GM12878 (cell line): ENCODE data around the gene TTLL13. TPM values are rescaled to one million over a fixed set of nuclear protein-coding genes. Genes with fewer than 3 reads are reported as not detected.
A peak's percentile ranks its signal among the peaks of the same experiment; 100 is the strongest.

ENCODE experiments used
- ATAC-seq: fragments of 200-7000 bp; cut with Tn5 transposase; 3 replicates; pipeline ENCODE4 v1.9.1; 2020; ENCODE audit warnings: mild to moderate bottlenecking, moderate library complexity
- BruUV-seq: library from RNA; stranded (reverse); fragments of 400-500 nt; replicated peaks from 2 replicates; lab custom pipeline; 2021; lab: Mats Ljungman, UMichigan
- CTCF ChIA-PET: fragments of 300-600 bp; sonication (Branson Sonifier 250); formaldehyde crosslinking; extraction: SDS; loops from one replicate; lab custom pipeline; 2021; ENCODE audit warnings: inconsistent platforms; lab: Yijun Ruan, JAX
- POLR2A ChIA-PET: fragments of 350-600 bp; formaldehyde crosslinking; extraction: SDS; loops from one replicate; lab custom pipeline; 2021; ENCODE audit warnings: inconsistent platforms; lab: Charles Lee
- RAD21 ChIA-PET: fragments of 300-600 bp; sonication (Branson Sonifier 250); formaldehyde crosslinking; loops from one replicate; lab custom pipeline; 2023; ENCODE audit warnings: antibody characterized with exemption; ENCODE audit not compliant: unreplicated experiment; lab: Charles Lee
- SMC1A ChIA-PET: fragments of 300-600 bp; sonication (Branson Sonifier 250); formaldehyde crosslinking; loops from one replicate; lab custom pipeline; 2023; ENCODE audit not compliant: unreplicated experiment, uncharacterized antibody; lab: Charles Lee
- DNase-seq: peaks from one replicate; pipeline ENCODE4 v3.0.0-alpha.2; 2011; ENCODE audit warnings: low read depth, low spot score
- FAIRE-seq: peaks from 3 replicates; lab custom pipeline; 2011; peaks lifted over from hg19 to GRCh38; lab: Jason Lieb, UNC
- H2AFZ ChIP-seq: 2 replicates; pipeline ENCODE4 v1.6.0; 2011; ENCODE audit warnings: low read depth, low read length, control low read depth; ENCODE audit not compliant: control insufficient read depth
- H3K27ac ChIP-seq: 2 replicates; pipeline ENCODE4 v1.5.1; 2011; ENCODE audit warnings: control low read depth; ENCODE audit not compliant: control insufficient read depth, insufficient read depth
- H3K27me3 ChIP-seq, 2 experiments: replicated peaks in 1 of 2; 2 replicates each; pipeline versions ENCODE4 v1.6.0 to v1.6.1; 2011; ENCODE audit warnings: low read length in 1 of 2; ENCODE audit not compliant: control insufficient read depth in 2 of 2, insufficient read depth in 2 of 2
- H3K36me3 ChIP-seq, 2 experiments: 2 replicates each; pipeline ENCODE4 v1.5.1; 2011; ENCODE audit warnings: low read length in 1 of 2; ENCODE audit not compliant: control insufficient read depth in 2 of 2, insufficient read depth in 2 of 2
- H3K4me1 ChIP-seq: 2 replicates; pipeline ENCODE4 v1.6.1; 2011; ENCODE audit warnings: mild to moderate bottlenecking, low read length, moderate library complexity, mixed read lengths; ENCODE audit not compliant: control insufficient read depth, insufficient read depth
- H3K4me2 ChIP-seq: 2 replicates; pipeline ENCODE4 v1.6.0; 2011; ENCODE audit warnings: control low read depth; ENCODE audit not compliant: control insufficient read depth, insufficient read depth
- H3K4me3 ChIP-seq: fragments of 200-600 bp; sonication (generic); 2 replicates; pipeline ENCODE4 v1.5.1; 2016
- H3K79me2 ChIP-seq: 2 replicates; pipeline ENCODE4 v1.6.0; 2011; ENCODE audit warnings: low read length; ENCODE audit not compliant: control insufficient read depth, insufficient read depth
- H3K9ac ChIP-seq: 2 replicates; pipeline ENCODE4 v1.8.0; 2011; ENCODE audit warnings: low read length, control low read depth, mixed read lengths; ENCODE audit not compliant: control insufficient read depth, insufficient read depth
- H3K9me3 ChIP-seq: replicated peaks from 3 replicates; pipeline ENCODE4 v1.5.1; 2011; ENCODE audit warnings: mild to moderate bottlenecking, low read length; ENCODE audit not compliant: control insufficient read depth, insufficient read depth
- H4K20me1 ChIP-seq: 2 replicates; pipeline ENCODE4 v1.6.0; 2011; ENCODE audit not compliant: control insufficient read depth, insufficient read depth
- CEBPZ ChIP-seq: fragments of 150-350 bp; IDR thresholded peaks from 2 replicates; pipeline ENCODE4 v1.6.1; 2016; ENCODE audit warnings: low read depth, low read length
- EED ChIP-seq: sonication (generic); IDR thresholded peaks from 2 replicates; pipeline ENCODE4 v1.6.1; 2016; ENCODE audit warnings: antibody characterized with exemption, low read depth
- ETV6 ChIP-seq, 2 experiments: fragments of 450-650 bp in 1 of 2; IDR thresholded peaks in 1 of 2; conservative IDR thresholded peaks in 1 of 2; 2 replicates each; pipeline ENCODE4 v1.6.1; 2014; ENCODE audit warnings: antibody characterized with exemption in 1 of 2, borderline replicate concordance in 1 of 2, low read depth in 1 of 2, mild to moderate bottlenecking in 1 of 2, moderate library complexity in 1 of 2
- ZSCAN29 ChIP-seq: fragments of 450-650 bp; IDR thresholded peaks from 2 replicates; pipeline ENCODE4 v1.6.1; 2017; ENCODE audit warnings: mild to moderate bottlenecking, moderate library complexity
- WGBS: methylation state at CpG from one replicate; pipeline ENCODE4 v1.1.6; 2016; ENCODE audit warnings: low lambda C conversion rate; ENCODE audit not compliant: insufficient replicate concordance, insufficient coverage; ENCODE audit errors: missing lambda C conversion rate; 5-methylcytosine and 5-hydroxymethylcytosine counted together
- in situ Hi-C: fragments of 300-500 bp; cut with MboI; formaldehyde crosslinking; loops from 9 replicates; pipeline ENCODE4 v1.14.3; 2018; ENCODE audit warnings: mixed read lengths
- intact Hi-C: fragments of 100-400 bp; cut with micrococcal nuclease; formaldehyde crosslinking; loops from one replicate; pipeline ENCODE4 v1.14.2; 2022; ENCODE audit not compliant: unreplicated experiment
- polyA plus RNA-seq, 11 experiments: library from polyadenylated mRNA; depleted of rRNA in 4 of 11; unstranded in 6 of 11; stranded (reverse) in 5 of 11; fragments of >200 nt; fragmentation: Nextera tagmentation in 4 of 11; fragmentation: Illumina TruSeq in 1 of 11; extraction: Ambion mirVana in 4 of 11; extraction: Trizol in 1 of 11; gene quantifications; 1 replicate in 1 of 11; 2 replicates in 10 of 11; pipeline versions ENCODE4 v1.2.1 to v1.2.3, GENCODE V29; 2011 to 2016; ENCODE audit warnings: inconsistent platforms in 2 of 11, missing spikeins in 2 of 11, low read depth in 1 of 11
- total RNA-seq, 4 experiments: library from RNA; depleted of rRNA in 3 of 4; stranded (reverse); fragments of >200 nt in 3 of 4; fragmentation: Illumina TruSeq in 1 of 4; extraction: Trizol in 1 of 4; gene quantifications; 2 replicates each; pipeline versions ENCODE4 v1.2.1 to v1.2.3, GENCODE V29; 2013 to 2021
- TF ChIP-seq, protein P1 (sequence below): fragments of 450-650 bp; IDR thresholded peaks from 2 replicates; pipeline ENCODE4 v1.6.1; 2018; ENCODE audit warnings: mild to moderate bottlenecking, low read depth, moderate library complexity; ENCODE audit not compliant: partially characterized antibody
- TF ChIP-seq, protein P2 (sequence below), 3 experiments: IDR thresholded peaks in 2 of 3; conservative IDR thresholded peaks in 1 of 3; 2 replicates each; pipeline ENCODE4 v1.5.1; 2011; ENCODE audit warnings: low read depth in 3 of 3, low read length in 3 of 3, mild to moderate bottlenecking in 3 of 3, control low read depth in 2 of 3, moderate library complexity in 2 of 3, inconsistent platforms in 1 of 3, mixed read lengths in 1 of 3; ENCODE audit not compliant: control insufficient read depth in 2 of 3, insufficient read depth in 1 of 3; ENCODE audit errors: extremely low read depth in 1 of 3

Gene TTLL13
- total and polyA plus RNA-seq, 10 of the 15 experiments (the other 5 are each of a cell fraction or from before 2014, with no cell fraction given): 0.03 to 0.32 (median 0.13) TPM; not detected in 1

DNA sequence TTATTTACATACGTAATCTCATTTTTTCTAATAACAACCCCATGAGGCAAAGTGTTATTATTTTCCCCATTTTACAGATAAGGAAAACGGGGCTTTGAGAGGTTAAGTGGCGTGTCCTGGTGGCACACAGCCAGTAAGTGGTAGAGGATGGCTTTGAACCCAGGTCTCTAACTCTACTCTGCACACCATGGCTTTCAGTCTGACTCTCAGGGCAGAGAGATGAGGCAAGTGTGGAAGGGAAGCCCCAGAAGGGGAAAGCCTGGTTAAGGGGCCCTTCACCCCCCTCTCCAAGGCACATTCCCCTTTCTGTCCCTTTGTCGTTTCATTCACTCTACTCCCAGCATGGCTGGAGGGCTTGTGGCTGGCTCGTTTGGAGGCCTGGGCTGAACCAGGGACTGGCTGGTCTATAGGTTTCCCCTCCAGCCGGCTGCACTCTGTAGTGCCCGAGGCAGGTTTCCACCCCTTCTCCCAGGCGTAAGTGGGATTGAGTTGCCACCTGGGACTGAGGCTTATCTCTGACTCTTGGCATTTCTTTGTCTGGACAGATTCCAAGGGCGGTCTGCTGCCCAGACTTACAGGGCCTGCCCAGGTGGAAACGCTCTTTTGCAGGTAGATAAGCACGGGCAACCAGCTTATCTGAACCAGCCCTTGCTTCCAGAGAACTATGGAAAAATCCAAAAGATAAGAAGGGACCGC is 36.1 kb upstream of the TTLL13 start:
- Histone ChIP-seq H3K36me3 (no peaks in the 10 kb centered on the region; a peak in 1 of 4 replicates), H3K27me3 (no peaks in the 10 kb centered on the region), H3K79me2 (no peaks in the 10 kb centered on the region; the same call in none of the 2 replicates), H3K9me3 (no peaks in the 10 kb centered on the region), H3K27ac (no peak overlapping the region), H3K4me3 (no peak overlapping the region), H3K4me1 (peaks cover 25% of the 10 kb centered on the region), H4K20me1 (no peaks in the 10 kb centered on the region), H3K9ac (no peak overlapping the region), H2AFZ (no peak overlapping the region; the same call in 1 of the 2 replicates), H3K4me2 (no peak overlapping the region)
- intact Hi-C loops (no loop called here), in situ Hi-C loops (no loop called here)
- CTCF ChIA-PET: interaction anchor here (1.0 to 2.0 kb wide), 7 partner anchors 8 to 70 kb away, joined by 3 to 8 read pairs (median 3); partner anchors contain the start of gene SEMA4B
- ATAC-seq (peak; percentile 57), FAIRE-seq (no peak), DNase-seq (no peak)
- RAD21 ChIA-PET: interaction anchor here (1.0 to 1.2 kb wide), 3 partner anchors 13 to 51 kb away, joined by 3 to 5 read pairs (median 5); no protein-coding TSS in a partner anchor
- POLR2A ChIA-PET: interaction anchor here (0.9 to 1.5 kb wide), 3 partner anchors 12 to 55 kb away, joined by 4 to 5 read pairs (median 4); partner anchors contain the start of gene SEMA4B
- no TSS peak for BruUV-seq
- 70% methylated on average over 12 of the region's 12 CpGs for WGBS
- SMC1A ChIA-PET: interaction anchor here (0.8 to 4.9 kb wide), 2 partner anchors 13 to 65 kb away, joined by 3 to 20 read pairs; partner anchors contain the start of gene SEMA4B
- TF ChIP-seq ZSCAN29 (no peak), CEBPZ (no peak), ETV6 (conservative IDR thresholded peaks at IDR 0.05 in 1 of 2, IDR thresholded peaks at IDR 0.05 in 1 of 2; ENCODE audit: borderline replicate concordance in 1 of 2, low read depth in 1 of 2) (0 out of 4 replicates have a peak, but pooled peaks of 1 of the 2 experiments have one; percentile 21), EED (0 out of 2 replicates have a peak, but pooled peaks have one; percentile 46)
- TF ChIP-seq, protein P1, sequence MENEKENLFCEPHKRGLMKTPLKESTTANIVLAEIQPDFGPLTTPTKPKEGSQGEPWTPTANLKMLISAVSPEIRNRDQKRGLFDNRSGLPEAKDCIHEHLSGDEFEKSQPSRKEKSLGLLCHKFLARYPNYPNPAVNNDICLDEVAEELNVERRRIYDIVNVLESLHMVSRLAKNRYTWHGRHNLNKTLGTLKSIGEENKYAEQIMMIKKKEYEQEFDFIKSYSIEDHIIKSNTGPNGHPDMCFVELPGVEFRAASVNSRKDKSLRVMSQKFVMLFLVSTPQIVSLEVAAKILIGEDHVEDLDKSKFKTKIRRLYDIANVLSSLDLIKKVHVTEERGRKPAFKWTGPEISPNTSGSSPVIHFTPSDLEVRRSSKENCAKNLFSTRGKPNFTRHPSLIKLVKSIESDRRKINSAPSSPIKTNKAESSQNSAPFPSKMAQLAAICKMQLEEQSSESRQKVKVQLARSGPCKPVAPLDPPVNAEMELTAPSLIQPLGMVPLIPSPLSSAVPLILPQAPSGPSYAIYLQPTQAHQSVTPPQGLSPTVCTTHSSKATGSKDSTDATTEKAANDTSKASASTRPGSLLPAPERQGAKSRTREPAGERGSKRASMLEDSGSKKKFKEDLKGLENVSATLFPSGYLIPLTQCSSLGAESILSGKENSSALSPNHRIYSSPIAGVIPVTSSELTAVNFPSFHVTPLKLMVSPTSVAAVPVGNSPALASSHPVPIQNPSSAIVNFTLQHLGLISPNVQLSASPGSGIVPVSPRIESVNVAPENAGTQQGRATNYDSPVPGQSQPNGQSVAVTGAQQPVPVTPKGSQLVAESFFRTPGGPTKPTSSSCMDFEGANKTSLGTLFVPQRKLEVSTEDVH: no peak
- TF ChIP-seq, protein P2, sequence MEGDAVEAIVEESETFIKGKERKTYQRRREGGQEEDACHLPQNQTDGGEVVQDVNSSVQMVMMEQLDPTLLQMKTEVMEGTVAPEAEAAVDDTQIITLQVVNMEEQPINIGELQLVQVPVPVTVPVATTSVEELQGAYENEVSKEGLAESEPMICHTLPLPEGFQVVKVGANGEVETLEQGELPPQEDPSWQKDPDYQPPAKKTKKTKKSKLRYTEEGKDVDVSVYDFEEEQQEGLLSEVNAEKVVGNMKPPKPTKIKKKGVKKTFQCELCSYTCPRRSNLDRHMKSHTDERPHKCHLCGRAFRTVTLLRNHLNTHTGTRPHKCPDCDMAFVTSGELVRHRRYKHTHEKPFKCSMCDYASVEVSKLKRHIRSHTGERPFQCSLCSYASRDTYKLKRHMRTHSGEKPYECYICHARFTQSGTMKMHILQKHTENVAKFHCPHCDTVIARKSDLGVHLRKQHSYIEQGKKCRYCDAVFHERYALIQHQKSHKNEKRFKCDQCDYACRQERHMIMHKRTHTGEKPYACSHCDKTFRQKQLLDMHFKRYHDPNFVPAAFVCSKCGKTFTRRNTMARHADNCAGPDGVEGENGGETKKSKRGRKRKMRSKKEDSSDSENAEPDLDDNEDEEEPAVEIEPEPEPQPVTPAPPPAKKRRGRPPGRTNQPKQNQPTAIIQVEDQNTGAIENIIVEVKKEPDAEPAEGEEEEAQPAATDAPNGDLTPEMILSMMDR (IDR thresholded peaks at IDR 0.05 in 2 of 3, conservative IDR thresholded peaks at IDR 0.05 in 1 of 3; ENCODE audit: control insufficient read depth in 2 of 3, extremely low read depth in 1 of 3, insufficient read depth in 1 of 3, low read depth in 3 of 3, low read length in 3 of 3): no peak
